Daoy (cell line): ENCODE measurements around the gene BCL11B. TPM values are rescaled to one million over a fixed set of nuclear protein-coding genes. Genes with fewer than 3 reads are reported as not detected.

Experiments used
- DNase-seq: peaks from one replicate; pipeline ENCODE4 v3.0.0-alpha.2; 2015; ENCODE audit warnings: low read depth
- total RNA-seq: library from RNA; depleted of rRNA; stranded (reverse); fragments of >200 nt; shearing (Covaris generic); gene quantifications from 2 replicates; pipeline ENCODE4 v1.2.3, GENCODE V29; 2014

Gene BCL11B
- total RNA-seq, 1 experiment from 2014 or later: 4.4 TPM

DNA sequence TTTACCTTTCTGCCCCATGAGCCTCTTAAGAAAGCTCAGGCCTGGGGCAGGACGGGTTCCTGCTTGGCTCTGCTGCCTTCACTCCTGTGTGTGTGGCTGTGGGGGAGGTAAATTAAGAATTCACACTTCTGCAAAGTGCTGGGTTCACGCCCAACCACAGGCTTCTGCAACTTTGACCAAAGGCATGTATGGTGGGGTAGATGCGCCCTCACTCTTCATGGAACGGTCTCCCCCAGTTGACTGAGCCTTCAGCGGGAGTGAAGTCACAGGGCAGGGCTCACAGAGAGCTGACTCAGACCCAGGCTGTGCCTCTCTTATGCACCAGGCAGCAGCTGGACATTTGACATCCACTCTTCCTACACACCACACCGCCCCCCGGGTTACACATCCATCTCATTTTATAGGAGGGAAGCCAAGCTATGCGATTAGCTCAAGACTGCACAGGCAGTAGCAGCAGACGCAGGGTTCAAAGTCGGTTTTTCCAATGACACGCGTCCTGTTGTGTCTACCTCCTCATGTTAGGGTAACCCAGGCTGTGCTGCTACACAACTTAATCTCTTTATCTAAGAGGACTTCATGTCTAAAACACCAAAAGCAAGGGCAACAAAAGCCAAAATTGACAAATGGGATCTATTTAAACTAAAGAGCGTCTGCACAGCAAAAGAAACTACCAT is 15.4 kb upstream of the BCL11B start:
- DNase-seq: peak; percentile 74

DNA sequence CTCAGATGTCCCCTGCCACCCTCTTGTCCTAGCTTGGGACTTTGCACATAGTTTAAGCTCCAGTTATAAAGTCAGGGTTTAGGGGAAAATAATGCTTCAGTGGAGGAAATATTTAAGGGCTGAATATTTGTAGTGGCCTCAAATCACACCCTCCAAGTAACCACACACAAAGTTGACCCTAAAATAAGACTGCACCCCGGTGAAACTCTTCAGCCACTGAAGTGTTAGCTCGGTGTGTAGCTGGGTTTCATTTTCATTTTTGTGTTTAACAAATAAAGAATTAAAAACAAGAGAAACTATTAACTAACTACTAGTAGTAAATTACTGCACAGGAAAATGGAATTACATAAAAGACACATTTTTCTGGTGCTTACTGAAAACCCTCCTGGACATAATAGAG is 14.8 kb upstream of the BCL11B start:
- DNase-seq: no peak

DNA sequence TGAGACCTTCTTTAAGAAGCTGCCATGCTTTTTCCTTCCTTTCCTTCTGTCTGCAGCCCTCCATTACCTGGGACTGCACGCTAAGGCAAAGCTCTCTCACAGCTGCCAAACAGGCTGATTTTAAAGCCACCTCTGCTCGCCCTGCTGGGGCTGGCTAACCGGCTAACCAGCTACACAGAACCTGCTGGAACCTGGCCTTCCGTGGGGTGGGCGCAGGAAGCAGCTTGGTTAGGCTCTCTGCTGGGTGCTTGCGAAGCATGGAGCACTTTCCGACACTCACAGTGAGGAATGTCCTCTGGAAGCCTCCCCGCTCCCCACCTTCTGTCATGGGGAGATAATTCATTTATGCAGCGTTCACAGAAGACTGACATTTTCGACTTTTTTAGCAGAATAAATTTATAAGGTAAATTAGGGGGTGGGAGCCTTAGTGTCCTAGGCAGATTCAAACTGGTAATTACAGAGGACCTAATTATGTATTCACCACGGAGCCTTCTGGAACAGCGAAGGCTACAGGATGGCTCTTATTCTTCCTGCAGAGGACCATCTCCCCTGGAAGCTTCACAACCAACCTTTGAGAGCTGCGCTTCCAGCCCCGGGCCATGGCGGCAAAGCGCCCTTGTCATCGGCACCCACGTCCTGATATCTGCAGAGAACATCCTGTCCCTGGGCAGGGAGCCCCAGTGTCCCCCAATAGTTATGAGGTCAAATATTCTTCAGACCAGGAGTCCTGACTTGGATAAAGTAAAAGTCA is 12.4 kb upstream of the BCL11B start:
- DNase-seq: no peak

DNA sequence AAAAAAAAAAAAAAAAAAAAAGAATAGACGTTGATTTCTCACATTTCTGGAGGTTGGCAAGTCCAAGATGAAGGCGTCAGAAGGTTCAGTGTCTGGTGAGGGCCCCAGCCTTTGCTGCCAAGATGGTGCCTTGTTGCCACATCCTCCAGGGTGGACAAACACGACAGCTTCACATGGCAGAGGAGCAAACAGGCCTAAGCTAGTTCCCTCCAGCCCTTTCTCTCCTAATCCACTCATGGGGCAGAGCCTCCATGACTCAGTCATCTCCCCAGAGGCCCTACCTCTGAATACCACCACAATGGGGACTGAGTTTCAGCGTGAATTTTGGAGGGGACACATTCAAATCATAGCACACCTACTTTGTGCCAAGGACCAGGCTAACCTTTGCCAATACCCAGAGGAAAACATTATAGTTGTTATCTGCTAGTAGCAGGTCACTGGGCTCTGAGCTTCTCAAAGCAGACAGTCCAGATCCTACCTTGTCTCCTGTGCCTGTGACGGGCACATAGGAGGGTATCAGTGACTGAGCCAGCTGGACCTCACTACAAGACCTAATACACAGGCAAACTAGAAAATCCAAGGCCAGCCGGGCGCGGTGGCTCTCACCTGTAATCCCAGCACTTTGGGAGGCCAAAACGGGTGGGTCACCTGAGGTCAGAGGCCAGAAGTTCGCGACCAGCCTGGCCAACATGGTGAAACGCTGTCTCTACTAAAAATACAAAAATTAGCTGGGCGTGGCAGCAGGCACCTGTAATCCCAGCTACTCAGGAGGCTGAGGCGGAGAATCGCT is 10.5 kb upstream of the BCL11B start:
- DNase-seq: no peak

DNA sequence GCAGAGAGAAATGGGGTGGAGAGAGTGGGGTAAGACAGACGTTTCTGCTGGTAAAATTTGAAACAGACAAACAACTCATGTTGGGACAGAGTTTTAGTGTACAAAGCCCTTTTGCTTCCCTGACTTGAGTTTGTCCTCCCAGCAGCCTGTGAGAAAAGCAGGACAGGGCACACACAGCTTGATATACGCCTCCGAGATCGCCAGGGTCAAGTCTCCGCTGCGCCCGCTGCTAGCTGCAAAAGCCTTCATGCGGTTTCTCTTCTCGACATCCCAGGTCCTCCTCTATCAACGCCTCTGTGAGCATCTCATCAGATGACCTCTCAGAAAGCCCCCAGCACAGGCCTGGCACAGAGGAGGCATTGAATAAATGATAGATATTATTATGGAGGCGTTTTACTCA is 9.4 kb upstream of the BCL11B start:
- DNase-seq: no peak

DNA sequence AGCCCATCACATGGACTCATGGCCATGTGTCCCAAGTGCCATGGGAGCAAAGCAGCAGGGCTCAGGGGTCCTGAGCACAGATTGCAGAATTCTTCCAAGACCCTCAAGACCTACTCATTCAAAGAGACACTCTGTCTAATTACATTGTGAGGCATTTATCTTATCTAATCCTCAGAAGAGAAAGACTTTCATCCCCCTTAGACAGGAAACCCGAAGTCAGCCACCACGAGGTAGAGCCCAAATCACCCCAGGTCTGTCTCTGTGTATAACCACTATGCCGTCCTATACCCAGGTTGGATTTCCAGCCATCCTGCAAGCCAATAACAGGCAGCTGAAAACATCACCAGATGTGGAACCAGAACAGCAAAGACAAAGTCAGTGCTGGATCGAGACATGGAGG is 8.9 kb upstream of the BCL11B start:
- DNase-seq: no peak

DNA sequence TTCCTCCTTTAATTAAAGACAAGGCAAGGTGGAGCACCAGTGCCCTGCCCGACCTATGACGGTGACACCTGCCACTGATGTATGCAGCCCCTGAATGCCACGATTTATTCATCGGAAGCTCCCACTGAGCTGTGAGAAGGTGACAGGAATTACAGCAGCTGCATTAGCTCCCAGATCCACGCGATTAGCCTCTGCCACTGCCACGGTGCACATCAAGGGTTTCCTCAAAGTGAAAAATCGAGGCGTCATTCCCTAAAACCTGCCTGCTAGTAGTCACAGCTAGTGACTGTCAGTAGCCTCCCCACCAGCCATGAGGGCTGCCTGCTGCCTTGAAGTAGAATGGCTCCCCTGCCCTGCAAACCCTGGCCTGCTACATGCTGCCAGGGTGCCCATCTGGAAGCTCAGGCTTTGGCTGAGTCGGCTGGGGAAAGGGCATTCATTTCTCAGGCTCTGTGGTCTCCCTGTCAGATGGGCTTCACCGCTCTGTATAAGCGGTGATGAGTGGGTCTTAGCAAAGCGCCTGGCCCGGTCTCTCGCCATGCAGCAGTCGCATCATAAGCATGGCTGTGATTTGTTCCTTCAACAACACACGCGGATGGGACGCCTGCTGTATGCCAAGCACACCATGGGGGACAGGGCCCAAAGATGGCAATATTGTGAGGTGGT is 8.2 kb upstream of the BCL11B start:
- no peak for DNase-seq

DNA sequence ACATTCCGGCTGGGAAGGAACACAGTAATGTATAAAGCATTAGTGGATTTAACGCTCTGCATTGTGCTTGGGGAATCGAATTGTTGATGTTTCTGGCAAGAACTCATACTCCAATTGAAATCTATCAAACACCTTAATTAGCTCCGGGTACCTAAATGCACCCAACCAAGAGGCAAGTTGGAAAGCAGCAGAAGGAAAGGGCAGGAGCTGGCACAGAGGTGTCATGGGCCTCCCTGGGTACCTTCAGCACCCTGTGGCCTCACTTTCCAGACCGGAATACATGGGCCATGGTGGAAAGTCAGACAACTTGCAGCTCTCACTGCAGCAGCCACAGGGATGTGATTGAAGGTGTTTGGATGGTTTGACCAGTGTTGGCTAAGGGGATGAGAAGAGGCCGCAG is 6.8 kb upstream of the BCL11B start:
- DNase-seq: no peak

DNA sequence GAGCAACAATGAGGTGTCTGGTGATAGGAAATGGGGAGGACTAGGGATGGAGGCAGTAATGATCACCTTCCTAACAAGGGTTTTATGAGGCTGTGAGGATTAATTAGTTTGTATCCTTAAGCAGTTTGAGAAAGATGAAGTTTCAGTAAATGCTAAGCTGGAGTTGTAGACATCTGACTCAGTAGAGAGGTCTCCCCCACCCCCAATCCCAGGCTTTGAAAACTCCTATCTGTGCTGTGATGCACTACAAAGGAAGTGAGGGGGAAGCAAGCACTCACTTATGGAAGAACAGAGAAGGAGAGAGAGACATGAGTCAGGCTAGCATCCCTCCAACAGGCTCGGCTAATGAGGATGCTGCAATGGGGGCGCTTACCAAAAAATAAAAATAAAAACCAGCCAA is 5.5 kb upstream of the BCL11B start:
- peak; percentile 50 for DNase-seq

DNA sequence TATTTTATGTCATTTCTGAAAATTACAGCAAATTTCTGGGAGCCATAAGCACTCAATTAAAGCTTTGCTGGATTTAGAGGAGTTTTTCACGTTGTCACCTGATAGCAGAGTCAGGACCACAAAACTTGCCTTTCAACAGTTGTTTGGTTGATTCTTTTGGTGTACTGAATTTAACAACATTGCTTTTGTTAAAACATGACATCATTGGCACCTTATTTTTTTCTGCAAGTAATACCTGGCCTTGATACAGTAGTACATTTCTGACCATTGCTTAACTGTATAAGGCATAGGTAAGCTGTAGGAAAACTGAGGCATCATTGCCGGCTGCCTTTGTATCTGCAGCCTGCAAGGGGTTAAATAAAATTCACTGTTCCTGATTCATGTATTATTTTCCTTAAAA is 4.5 kb upstream of the BCL11B start:
- no peak for DNase-seq

DNA sequence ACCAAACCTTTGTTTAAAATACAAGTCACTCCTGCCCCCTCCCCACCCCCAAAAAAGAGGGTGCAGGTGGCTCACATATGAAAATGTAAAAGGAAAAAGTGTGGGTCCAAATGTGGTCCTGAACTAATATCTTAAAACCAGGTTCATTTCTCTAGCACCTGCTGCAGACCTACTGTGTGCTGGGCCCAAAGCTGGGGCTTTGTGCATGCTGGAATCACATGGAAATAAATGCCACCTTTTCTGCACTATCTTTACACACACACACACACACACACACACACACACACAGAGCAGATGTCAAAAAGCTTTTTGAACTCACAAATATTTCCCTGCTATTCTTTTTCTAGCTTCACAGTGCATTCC is 3.2 kb upstream of the BCL11B start:
- DNase-seq: no peak

DNA sequence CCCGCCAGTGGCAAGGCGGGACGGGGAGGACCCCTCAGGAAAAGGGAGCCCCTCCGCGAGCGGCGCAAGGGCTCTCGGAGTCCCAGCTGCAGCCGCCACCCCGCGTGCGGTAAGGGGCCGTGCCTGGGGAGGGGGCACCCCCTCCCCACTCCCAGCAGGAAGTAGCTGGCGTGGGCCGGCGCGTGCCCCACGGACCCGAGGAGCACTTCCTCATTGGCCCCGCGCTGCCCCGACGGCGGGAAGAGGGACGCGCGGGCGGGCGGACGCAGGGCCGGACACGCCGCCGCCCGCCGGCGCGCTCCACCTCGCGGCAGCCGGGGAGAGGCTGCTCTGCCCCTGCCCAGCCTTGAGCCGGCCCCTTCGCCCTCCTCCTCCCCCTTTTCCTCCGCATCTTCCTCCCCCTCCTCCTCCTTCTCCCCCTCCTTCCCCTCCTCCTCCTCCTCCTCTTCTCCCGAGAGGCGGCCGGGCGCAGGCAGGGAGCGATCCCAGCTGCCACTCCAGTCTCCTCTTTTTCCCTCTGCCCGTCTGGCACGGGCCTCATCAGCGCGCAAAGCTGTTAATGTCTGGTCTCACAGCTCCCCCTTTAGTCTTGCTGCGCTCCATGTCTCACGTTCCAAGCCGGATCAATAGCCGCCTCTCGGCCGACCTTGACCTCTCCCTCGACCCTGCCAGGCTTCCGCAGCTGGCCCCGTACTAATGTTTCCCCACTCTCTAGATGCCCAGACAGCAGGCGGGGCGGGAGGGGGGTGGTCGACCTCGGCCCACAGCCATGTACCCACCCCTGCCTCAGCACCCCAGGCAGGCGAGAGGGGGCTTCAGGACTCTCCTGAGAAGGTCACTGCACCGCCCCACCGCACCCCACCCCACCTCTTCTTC is 2.6 kb upstream of the BCL11B start:
- peak; percentile 98 for DNase-seq

DNA sequence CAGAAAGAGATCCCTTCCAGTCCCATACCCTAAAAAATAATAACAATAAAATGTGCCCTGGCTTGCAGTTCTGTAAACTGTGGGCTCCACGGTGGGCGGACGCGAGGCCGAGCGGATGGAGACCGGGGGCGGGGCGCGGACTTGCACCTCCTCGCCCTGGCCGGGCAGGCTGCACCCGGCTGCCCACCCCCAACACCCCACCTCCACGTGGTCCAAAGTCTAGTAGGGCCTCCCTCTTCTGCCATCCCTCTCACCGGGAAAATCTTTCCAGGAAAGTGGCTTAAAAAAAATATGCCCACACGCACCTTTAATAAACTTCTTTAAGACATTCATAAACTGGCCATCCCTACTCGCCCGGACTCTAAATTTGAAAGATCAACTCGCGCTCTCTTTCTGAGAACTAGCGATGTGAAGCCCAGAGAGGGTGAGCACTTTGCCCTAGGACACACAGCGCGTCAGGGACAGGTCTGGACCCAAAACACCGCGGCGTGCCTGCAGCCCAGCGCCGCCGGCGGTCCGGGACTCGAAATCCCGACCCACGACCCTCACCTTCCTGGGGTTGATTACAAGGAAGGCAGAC is 1.9 kb upstream of the BCL11B start:
- peak; percentile 67 for DNase-seq

DNA sequence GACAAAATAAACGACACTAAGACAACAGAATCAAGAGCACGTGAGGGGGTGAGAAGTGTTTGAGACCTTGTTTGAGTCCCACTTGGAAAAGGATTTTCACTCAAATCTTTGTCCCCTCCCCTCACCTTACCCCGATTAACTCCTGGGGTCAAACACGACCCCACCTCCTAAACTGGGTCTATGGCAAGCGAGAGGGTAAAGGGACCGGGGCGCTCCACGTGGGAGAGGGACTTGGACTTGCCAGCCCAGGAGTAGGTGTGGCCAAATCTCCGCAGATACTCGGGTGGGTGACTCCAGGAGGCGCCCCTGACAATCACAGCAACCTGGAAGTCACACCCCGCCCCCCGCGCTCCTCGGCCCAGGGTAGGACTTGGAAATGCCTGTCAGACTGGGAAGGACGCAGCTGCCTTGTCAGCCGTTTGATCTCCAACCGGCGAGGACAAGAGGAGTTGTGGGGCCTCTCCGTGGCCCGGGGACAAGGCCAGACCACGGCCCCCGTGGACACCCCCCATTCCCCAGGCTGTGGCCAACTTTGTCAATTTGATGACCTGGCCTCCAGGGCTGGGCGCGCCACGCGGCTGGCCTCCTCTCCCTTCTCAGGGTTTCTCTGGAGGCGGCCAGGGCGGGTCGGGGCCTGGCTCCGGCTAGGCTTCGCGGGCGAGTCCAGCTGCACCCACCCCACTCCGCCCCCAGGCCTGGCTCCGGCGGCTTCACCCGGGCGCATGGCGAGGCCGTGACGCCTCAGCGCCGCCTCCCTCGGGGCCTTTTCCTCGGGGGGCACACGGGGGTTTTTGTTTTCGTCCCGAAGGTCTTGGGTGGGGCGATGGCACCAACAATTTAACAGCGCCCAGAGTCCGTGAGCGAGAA is 1.1 kb upstream of the BCL11B start:
- DNase-seq: peak; percentile 85

DNA sequence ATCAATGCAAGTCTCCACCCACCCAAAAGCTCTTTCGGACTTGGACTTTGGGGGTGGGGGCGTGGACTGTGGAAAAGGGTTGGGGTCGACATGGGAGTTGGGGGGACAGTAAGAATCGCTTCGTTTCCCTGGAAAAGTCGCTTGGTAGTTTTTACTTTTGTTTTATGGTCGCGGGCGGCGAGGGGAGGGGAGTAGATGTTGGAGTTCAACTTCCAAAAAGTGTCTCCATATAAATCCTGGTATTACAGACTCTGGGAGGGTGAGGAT is 568 bp upstream of the BCL11B start:
- DNase-seq: no peak

DNA sequence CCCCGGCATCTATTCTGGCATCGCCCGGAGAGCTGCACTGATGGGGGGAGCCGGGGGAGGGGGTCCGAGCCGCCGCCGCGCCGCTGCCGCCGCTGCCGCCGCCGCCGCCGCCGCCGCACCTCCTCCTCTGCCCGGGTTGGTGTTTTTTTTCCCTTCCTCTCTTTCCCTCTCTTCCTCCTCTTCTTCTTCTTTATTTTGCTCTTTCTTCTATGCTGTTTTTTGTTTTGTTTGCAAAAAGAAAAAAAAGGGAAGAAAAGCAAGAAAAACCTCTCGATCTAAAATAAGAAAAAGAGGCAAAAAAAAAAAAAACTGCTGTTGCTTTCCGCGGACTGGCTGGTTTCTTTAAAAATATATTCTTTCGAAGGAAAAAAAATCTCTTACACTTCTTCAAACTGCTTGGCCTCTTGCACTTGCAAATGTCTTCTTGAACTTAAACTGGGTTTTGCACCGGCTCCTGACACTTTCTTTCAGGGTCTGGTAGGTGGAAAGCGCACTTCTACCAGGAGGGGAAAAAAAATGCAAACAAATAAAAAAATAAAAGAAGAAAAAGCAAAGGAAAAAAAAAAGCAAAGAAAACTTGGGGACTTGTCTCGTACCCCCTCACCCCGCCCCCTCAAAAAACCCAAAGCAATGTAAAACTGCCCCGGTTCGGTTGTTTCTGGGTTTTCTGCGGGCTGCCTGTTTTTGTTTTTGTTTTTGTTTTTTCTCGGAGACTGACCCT is 616 bp downstream of the BCL11B start:
- no peak for DNase-seq

DNA sequence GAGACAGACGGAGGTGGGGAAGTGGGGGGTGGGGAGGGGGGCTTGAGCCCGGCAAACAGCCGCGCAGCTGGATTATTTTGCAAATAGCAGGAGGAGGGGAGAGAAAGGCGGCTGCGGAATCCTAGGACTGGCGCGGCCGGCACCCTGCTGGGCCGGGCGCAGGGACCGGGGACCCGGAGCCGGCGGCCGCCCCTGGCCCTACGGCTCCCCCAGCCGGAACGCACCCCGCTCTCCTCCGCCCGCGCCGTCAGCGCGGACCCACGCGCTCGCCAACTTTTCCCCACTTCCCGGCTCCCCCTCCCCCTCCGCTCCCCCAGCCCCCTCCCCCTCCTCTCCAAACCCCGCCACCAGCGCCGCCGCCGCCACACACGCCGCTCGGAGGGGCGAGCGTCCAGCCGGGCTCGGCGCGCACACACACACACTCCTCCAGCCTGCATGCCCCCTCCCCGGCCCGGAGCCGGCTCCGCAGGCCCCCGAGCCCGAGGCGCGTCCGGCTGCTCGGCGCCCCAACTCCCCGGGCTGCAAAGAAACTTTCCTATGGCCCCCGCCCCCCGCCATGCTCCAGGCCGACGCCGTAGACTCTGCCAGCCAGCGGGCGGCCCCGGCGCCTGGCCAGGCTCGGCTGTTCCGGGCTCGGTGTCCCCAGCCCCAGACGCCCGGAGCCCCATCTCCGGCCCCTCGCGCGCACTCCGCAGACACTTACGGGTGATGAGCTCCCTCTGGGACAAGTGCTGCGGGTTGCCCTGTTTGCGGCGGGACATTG is 1.4 kb downstream of the BCL11B start:
- DNase-seq: peak; percentile 53

DNA sequence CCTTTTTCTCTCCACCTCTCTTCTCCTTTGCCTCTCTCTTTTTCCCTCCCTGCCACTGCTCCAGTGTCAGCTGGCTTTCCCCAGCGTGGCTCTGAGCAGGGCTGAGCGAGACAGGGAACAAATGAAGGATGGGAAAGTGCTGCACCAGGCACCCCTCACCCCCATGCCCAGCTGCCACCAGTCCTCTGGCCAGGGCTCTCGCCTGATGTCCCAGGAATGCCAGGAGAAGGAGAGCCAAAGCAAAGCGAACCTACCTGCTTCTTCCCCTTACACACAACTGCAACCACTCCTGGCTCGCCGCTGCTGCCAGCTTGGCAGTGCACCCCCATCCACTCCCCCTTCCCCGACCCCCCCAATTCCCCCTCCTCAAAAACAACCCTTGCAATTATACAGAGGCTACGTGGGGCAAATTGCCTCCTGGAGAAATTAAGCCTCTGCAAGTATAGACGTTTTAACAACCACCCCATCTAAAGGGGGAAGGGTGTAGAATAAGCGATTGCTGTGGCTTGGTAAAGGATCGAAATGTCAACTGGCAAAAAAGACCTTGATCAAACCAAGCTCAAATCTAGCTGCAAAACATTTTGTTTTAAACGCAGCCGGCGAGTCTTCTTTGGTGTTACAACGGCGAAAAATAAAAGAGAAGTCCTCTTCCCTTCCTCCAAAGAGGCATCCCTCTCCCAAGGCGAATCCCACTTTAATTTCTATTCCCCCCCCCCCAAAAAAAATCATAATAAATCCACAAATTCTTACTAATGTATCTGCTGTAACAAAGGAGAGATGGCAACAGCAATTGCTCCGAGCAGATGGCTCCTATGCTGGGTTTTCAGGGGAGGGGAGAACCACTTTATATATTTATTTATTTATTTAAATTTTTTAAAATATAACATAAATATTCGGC is 2.9 kb downstream of the BCL11B start:
- DNase-seq: no peak
